Measurements from ENCODE around the gene CXCL13. TPM values are rescaled to one million over a fixed set of nuclear protein-coding genes. Genes with fewer than 3 reads are reported as not detected.
A peak's percentile ranks its signal among the peaks of the same experiment; 100 is the strongest.

Gene CXCL13
- total RNA-seq, 4 donors from 2014 or later: 3.4 to 14.9 TPM; not detected in 2

DNA sequence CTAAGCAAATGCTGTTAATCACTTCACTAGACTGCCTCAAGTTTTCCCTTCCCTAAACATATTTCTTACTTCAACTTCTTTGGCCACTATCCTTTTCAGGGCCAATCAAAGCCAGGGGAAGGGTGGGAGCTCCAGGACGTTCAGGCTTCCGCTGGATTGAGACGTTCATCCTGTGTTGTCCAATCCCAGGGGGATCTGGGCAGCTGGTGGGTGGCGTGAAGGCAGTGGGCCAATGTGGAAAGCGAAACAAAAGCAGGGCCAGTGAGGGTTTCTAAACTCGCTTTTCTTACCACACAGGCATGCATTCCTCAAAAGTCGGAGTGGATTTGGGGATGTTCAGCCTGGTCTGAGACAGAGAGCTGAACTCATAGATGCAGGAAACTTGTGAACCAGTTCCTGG is 7.6 kb downstream of the CXCL13 start:
- no peaks in the 10 kb centered on the region for H3K27me3 ChIP-seq
- no peaks in the 10 kb centered on the region for H3K36me3 ChIP-seq
- TF ChIP-seq POLR2AphosphoS5 (IDR thresholded peaks at IDR 0.05) (no peak), POLR2A (IDR thresholded peaks at IDR 0.05) (no peak), EP300 (IDR thresholded peaks at IDR 0.05; ENCODE audit: low read depth) (no peak)
- TF ChIP-seq, protein P1, sequence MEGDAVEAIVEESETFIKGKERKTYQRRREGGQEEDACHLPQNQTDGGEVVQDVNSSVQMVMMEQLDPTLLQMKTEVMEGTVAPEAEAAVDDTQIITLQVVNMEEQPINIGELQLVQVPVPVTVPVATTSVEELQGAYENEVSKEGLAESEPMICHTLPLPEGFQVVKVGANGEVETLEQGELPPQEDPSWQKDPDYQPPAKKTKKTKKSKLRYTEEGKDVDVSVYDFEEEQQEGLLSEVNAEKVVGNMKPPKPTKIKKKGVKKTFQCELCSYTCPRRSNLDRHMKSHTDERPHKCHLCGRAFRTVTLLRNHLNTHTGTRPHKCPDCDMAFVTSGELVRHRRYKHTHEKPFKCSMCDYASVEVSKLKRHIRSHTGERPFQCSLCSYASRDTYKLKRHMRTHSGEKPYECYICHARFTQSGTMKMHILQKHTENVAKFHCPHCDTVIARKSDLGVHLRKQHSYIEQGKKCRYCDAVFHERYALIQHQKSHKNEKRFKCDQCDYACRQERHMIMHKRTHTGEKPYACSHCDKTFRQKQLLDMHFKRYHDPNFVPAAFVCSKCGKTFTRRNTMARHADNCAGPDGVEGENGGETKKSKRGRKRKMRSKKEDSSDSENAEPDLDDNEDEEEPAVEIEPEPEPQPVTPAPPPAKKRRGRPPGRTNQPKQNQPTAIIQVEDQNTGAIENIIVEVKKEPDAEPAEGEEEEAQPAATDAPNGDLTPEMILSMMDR (IDR thresholded peaks at IDR 0.05): no peak
- no peak overlapping the region for H3K4me3 ChIP-seq
- in situ Hi-C loops (cut with MboI; ENCODE audit: low pct_ligation_motif_present in 1 of 4, low pct_unique_long_range_greater_than_20kb in 1 of 4, low sequenced_read_pairs in 3 of 4): no loop called here
- H3K9me3 ChIP-seq: no peaks in the 10 kb centered on the region
- intact Hi-C loops (cut with DNase I; ENCODE audit: low total_unique reads): no loop called here
- WGBS, 2 donors (ENCODE audit: low coverage in 1 of 2): 84% methylated on average over 7 of the region's 7 CpGs; no CpG with 5 or more reads in 1 of the 2 donors
- DNase-seq: no peak
- H3K4me1 ChIP-seq: no peaks in the 10 kb centered on the region
- H3K27ac ChIP-seq: no peak overlapping the region

DNA sequence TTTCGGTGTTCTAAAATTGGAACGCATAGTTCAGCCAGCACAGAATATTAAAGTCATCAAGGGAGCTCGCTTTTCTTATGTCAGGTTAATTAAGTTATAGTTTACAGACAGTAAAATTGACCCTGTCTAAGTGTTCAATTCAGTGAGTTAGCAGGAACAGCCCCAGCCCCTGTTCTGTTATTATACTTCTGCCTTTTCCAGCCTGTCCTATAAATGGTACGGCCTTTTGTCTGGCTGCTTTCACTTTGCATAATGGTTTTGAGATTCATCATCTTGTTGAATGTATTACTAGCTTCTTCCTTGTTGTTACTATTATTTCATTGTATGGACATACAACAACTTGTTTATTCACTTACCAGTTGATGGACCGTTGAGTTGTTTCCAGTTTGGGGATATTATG is 9.5 kb downstream of the CXCL13 start:
- no peaks in the 10 kb centered on the region for H3K9me3 ChIP-seq
- H3K4me1 ChIP-seq: peaks cover 0 to 4% (median 0%) of the 10 kb centered on the region in 4 donors
- intact Hi-C loops (cut with DNase I; ENCODE audit: low total_unique reads) (loop anchor here (5.0 kb wide), 1 partner anchor 228 kb away; no protein-coding TSS in a partner anchor), in situ Hi-C loops (cut with MboI; ENCODE audit: low pct_ligation_motif_present in 1 of 4, low pct_unique_long_range_greater_than_20kb in 1 of 4, low sequenced_read_pairs in 3 of 4) (no loop called here)
- 80 to 84% methylated on average over 4 to 5 of the region's 5 CpGs for WGBS, 2 donors (ENCODE audit: low coverage in 1 of 2)
- H3K4me3 ChIP-seq: no peak overlapping the region
- no peaks in the 10 kb centered on the region for H3K36me3 ChIP-seq
- no peak overlapping the region for H3K27ac ChIP-seq
- DNase-seq: no peak
- no peaks in the 10 kb centered on the region for H3K27me3 ChIP-seq
- TF ChIP-seq, protein P1 (IDR thresholded peaks at IDR 0.05): no peak
- no peak for TF ChIP-seq POLR2AphosphoS5 (IDR thresholded peaks at IDR 0.05)
- TF ChIP-seq EP300 (IDR thresholded peaks at IDR 0.05; ENCODE audit: low read depth): no peak
- no peak for TF ChIP-seq POLR2A (IDR thresholded peaks at IDR 0.05)

DNA sequence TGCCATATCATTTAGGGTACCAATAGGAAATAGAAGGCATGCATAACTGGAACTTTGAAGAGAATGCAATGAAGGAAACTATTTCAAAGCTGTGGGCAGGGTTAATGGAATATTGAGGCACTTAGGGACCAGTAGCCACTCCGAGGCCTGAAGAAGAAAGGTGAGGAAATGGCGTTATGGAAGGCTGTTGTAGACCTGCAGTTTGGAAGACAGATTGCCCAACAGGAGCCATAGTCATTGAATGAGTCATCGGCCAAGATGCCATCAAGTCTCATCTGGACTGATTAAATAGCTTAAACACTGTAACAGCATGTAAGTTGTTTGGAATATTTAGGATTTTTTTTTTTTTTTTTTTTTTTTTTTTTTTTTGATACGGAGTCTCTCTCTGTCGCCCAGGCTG is 11.6 kb downstream of the CXCL13 start:
- no peaks in the 10 kb centered on the region for H3K9me3 ChIP-seq
- TF ChIP-seq POLR2AphosphoS5 (IDR thresholded peaks at IDR 0.05) (no peak), POLR2A (IDR thresholded peaks at IDR 0.05) (no peak), EP300 (IDR thresholded peaks at IDR 0.05; ENCODE audit: low read depth) (no peak)
- TF ChIP-seq, protein P1 (IDR thresholded peaks at IDR 0.05): no peak
- H3K4me1 ChIP-seq: peaks cover 0 to 4% (median 0%) of the 10 kb centered on the region in 4 donors
- H3K36me3 ChIP-seq: no peaks in the 10 kb centered on the region
- in situ Hi-C loops (cut with MboI; ENCODE audit: low pct_ligation_motif_present in 1 of 4, low pct_unique_long_range_greater_than_20kb in 1 of 4, low sequenced_read_pairs in 3 of 4) (no loop called here), intact Hi-C loops (cut with DNase I; ENCODE audit: low total_unique reads) (loop anchor here (5.0 kb wide), 1 partner anchor 230 kb away; no protein-coding TSS in a partner anchor)
- no peak overlapping the region for H3K27ac ChIP-seq
- DNase-seq: no peak
- H3K4me3 ChIP-seq: no peak overlapping the region
- H3K27me3 ChIP-seq: no peaks in the 10 kb centered on the region
- 90 to 92% methylated on average over 3 to 5 of the region's 5 CpGs for WGBS, 2 donors (ENCODE audit: low coverage in 1 of 2)

DNA sequence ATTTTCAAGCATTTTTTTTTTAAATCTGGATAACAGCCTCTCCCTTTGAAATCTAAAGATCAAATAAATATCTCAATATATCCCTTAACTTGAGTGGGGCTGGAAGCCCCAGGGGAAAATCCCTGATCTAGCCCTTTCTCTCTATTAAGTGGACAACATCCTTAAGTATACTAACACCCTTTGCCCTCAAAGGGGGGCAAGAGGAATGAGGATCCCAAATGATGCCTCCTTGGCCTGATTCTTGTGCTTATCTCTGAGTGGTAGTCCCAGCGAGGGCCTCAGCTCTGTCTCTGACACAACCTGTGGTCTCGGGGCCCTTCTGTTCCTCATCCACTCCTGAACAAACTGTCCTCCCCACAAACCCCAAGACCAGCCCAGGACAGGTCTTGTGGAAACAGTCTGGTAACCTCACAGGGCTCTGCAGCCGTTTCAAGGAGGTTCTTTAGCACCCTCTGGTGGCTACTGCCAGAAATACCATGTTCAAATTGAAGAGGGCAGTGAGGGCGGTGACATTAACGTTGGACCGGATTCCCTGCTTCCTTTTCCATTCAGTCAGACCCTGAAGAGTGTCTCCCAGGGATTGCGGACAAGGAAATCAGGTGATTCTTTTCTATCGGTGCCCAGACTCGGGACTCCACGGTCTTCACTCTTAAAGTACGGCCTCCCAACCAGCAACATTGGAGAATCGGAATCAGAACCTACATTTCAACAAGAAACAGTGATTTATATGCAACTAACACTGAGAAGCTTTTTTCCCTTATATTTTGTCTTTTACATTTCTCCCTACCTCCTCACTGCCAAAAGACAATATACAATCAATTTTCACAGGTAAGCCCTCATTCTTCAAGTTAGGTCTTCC is 13.0 kb downstream of the CXCL13 start:
- intact Hi-C loops (cut with DNase I; ENCODE audit: low total_unique reads) (loop anchor here (5.0 kb wide), 1 partner anchor 231 kb away; no protein-coding TSS in a partner anchor), in situ Hi-C loops (cut with MboI; ENCODE audit: low pct_ligation_motif_present in 1 of 4, low pct_unique_long_range_greater_than_20kb in 1 of 4, low sequenced_read_pairs in 3 of 4) (no loop called here)
- TF ChIP-seq, protein P1 (IDR thresholded peaks at IDR 0.05): peak; percentile 74 to 81 (median 79)
- TF ChIP-seq POLR2AphosphoS5 (IDR thresholded peaks at IDR 0.05): no peak
- TF ChIP-seq EP300 (IDR thresholded peaks at IDR 0.05; ENCODE audit: low read depth): no peak
- TF ChIP-seq POLR2A (IDR thresholded peaks at IDR 0.05): no peak
- Histone ChIP-seq H3K36me3 (no peaks in the 10 kb centered on the region), H3K27me3 (no peaks in the 10 kb centered on the region), H3K9me3 (no peaks in the 10 kb centered on the region), H3K4me1 (peaks cover 0 to 4% (median 0%) of the 10 kb centered on the region in 4 donors), H3K27ac (no peak overlapping the region), H3K4me3 (no peak overlapping the region)
- 18 to 21% methylated on average over 5 to 12 of the region's 12 CpGs for WGBS, 2 donors (ENCODE audit: low coverage in 1 of 2)
- DNase-seq: peak; percentile 76

Measured in transverse colon (tissue), 4 donors.